HL-60/S4 (cell line): ENCODE results near the gene HSPB9.

Experiments used
- in situ Hi-C: fragments of 300-500 bp; cut with MboI; formaldehyde crosslinking; loops from 2 replicates; pipeline ENCODE4 v1.14.3; 2022; ENCODE audit warnings: low sequenced_read_pairs

HSPB9 gene

GRCh38 chr17:42122371-42123303 is at the start of gene HSPB9:
Gene HSPB9, plus strand, starts transcription at chr17:42122804. Its CDS starts 47 bp downstream, at chr17:42122851.
- in situ Hi-C loops, result no loop called here

- in situ Hi-C loops, result no loop called here
These were observed 46.8 kb upstream of the HSPB9 start for GRCh38 chr17:42075789-42076188.

- in situ Hi-C loops, result no loop called here
These were observed 45.6 kb upstream of the HSPB9 start for GRCh38 chr17:42076797-42077559.

- in situ Hi-C loops, result no loop called here
These were observed 44.8 kb upstream of the HSPB9 start for GRCh38 chr17:42077755-42078154.

- in situ Hi-C loops, result no loop called here
These were observed 44.1 kb upstream of the HSPB9 start for GRCh38 chr17:42078396-42079043.

- in situ Hi-C loops, result no loop called here
These were observed 43.1 kb upstream of the HSPB9 start for GRCh38 chr17:42079541-42079940.

GRCh38 chr17:42081516-42082129 is 41.0 kb upstream of the HSPB9 start:
- in situ Hi-C loops, result no loop called here

GRCh38 chr17:42087042-42087701 is 35.4 kb upstream of the HSPB9 start:
- in situ Hi-C loops, result no loop called here

GRCh38 chr17:42087736-42088705 is 34.6 kb upstream of the HSPB9 start:
- in situ Hi-C loops, result no loop called here

GRCh38 chr17:42088736-42089135 is 33.9 kb upstream of the HSPB9 start:
- in situ Hi-C loops, result no loop called here

GRCh38 chr17:42090964-42091790 is 31.4 kb upstream of the HSPB9 start:
- in situ Hi-C loops, result no loop called here

GRCh38 chr17:42092939-42093338 is 29.7 kb upstream of the HSPB9 start:
- in situ Hi-C loops, result no loop called here

- in situ Hi-C loops, result no loop called here
These were observed 28.1 kb upstream of the HSPB9 start for GRCh38 chr17:42094375-42095069.

GRCh38 chr17:42096360-42097111 is 26.1 kb upstream of the HSPB9 start:
- in situ Hi-C loops, result no loop called here

- in situ Hi-C loops, result no loop called here
These were observed 24.6 kb upstream of the HSPB9 start, which contains the start of gene ZNF385C for GRCh38 chr17:42097691-42098631. Gene ZNF385C, minus strand, starts transcription at chr17:42098473. Its CDS starts 35,417 bp downstream, at chr17:42063056.
